IMR-90 (cell line): ENCODE measurements around the gene KDM1B. TPM values are rescaled to one million over a fixed set of nuclear protein-coding genes. Genes with fewer than 3 reads are reported as not detected.
A peak's percentile ranks its signal among the peaks of the same experiment; 100 is the strongest.

Source experiments
- ATAC-seq: fragments of 200-7000 bp; cut with Tn5 transposase; 2 replicates; pipeline ENCODE4 v1.9.1; 2020; ENCODE audit warnings: low read depth, mild to moderate bottlenecking, moderate library complexity
- BruUV-seq: library from RNA; stranded (reverse); fragments of 400-500 nt; replicated peaks from 2 replicates; lab custom pipeline; 2021; lab: Mats Ljungman, UMichigan
- CTCF ChIA-PET: fragments of 300-600 bp; formaldehyde crosslinking; extraction: SDS; loops from one replicate; lab custom pipeline; 2021; ENCODE audit warnings: antibody characterized with exemption; lab: Yijun Ruan, JAX
- POLR2A ChIA-PET: fragments of 300-600 bp; sonication (Branson Sonifier 250); formaldehyde crosslinking; loops from one replicate; lab custom pipeline; 2022; ENCODE audit warnings: antibody characterized with exemption; ENCODE audit not compliant: unreplicated experiment; lab: Charles Lee
- DNase-seq: peaks from one replicate; pipeline ENCODE4 v3.0.0; 2013
- H2AFZ ChIP-seq: replicated peaks from 2 replicates; pipeline ENCODE3; 2013; ENCODE audit warnings: low read length, mild to moderate bottlenecking; ENCODE audit not compliant: poor library complexity
- H2AK5ac ChIP-seq: 2 replicates; pipeline ENCODE4 v1.6.1; 2013; ENCODE audit warnings: low read depth, low read length, inconsistent platforms
- H2AK9ac ChIP-seq: replicated peaks from 2 replicates; pipeline ENCODE3; 2013; ENCODE audit warnings: mild to moderate bottlenecking, low read depth, low read length, moderate library complexity; ENCODE audit not compliant: poor library complexity
- H2BK120ac ChIP-seq: 2 replicates; pipeline ENCODE4 v1.6.1; 2013; ENCODE audit warnings: low read depth, low read length, inconsistent platforms
- H2BK15ac ChIP-seq: 3 replicates; pipeline ENCODE4 v1.6.1; 2013; ENCODE audit warnings: low read depth, low read length, inconsistent platforms
- H2BK20ac ChIP-seq: 2 replicates; pipeline ENCODE4 v1.6.1; 2013; ENCODE audit warnings: low read depth, mild to moderate bottlenecking, inconsistent platforms, low read length, moderate library complexity
- H2BK5ac ChIP-seq: 2 replicates; pipeline ENCODE4 v1.6.1; 2013; ENCODE audit warnings: mild to moderate bottlenecking, low read depth, low read length, inconsistent platforms; ENCODE audit not compliant: poor library complexity, severe bottlenecking
- H3K14ac ChIP-seq: replicated peaks from 2 replicates; pipeline ENCODE4 v1.6.1; 2013; ENCODE audit warnings: low read depth, low read length, inconsistent platforms
- H3K18ac ChIP-seq: 2 replicates; pipeline ENCODE4 v1.6.1; 2013; ENCODE audit warnings: low read depth, low read length, control low read depth
- H3K23ac ChIP-seq: 2 replicates; pipeline ENCODE4 v1.6.1; 2013; ENCODE audit warnings: low read depth, low read length, inconsistent platforms
- H3K27ac ChIP-seq: 2 replicates; pipeline ENCODE4 v1.5.1; 2013; ENCODE audit warnings: mild to moderate bottlenecking, control low read depth, low read length; ENCODE audit not compliant: insufficient read depth
- H3K27me3 ChIP-seq: 2 replicates; pipeline ENCODE4 v1.6.1; 2013; ENCODE audit warnings: low read length; ENCODE audit not compliant: control insufficient read depth, insufficient read depth
- H3K36me3 ChIP-seq: 2 replicates; pipeline ENCODE4 v1.6.1; 2013; ENCODE audit warnings: low read length, mixed read lengths; ENCODE audit not compliant: control insufficient read depth, insufficient read depth
- H3K4ac ChIP-seq: 2 replicates; pipeline ENCODE4 v1.6.1; 2013; ENCODE audit warnings: low read depth, low read length, inconsistent platforms
- H3K4me1 ChIP-seq: 2 replicates; pipeline ENCODE4 v1.6.1; 2013; ENCODE audit warnings: low read length, mixed read lengths; ENCODE audit not compliant: control insufficient read depth, insufficient read depth
- H3K4me2 ChIP-seq: 2 replicates; pipeline ENCODE4 v1.6.1; 2013; ENCODE audit warnings: low read depth, mild to moderate bottlenecking, control low read depth, low read length, moderate library complexity
- H3K4me3 ChIP-seq: 2 replicates; pipeline ENCODE4 v1.5.1; 2013; ENCODE audit warnings: low read depth, mild to moderate bottlenecking, control low read depth, low read length, moderate library complexity; ENCODE audit not compliant: insufficient read depth
- H3K56ac ChIP-seq: 2 replicates; pipeline ENCODE4 v1.6.1; 2013; ENCODE audit warnings: low read length, inconsistent platforms; ENCODE audit not compliant: insufficient read depth; ENCODE audit errors: extremely low read depth
- H3K79me1 ChIP-seq, 2 experiments: 2 replicates each; pipeline ENCODE4 v1.6.1; 2013; ENCODE audit warnings: low read length in 2 of 2, inconsistent platforms in 1 of 2, low read depth in 1 of 2
- H3K9ac ChIP-seq: 2 replicates; pipeline ENCODE4 v1.6.1; 2013; ENCODE audit warnings: low read depth, low read length, control low read depth
- H3K9me1 ChIP-seq: 2 replicates; pipeline ENCODE4 v1.6.1; 2013; ENCODE audit warnings: low read length, inconsistent platforms; ENCODE audit not compliant: insufficient read depth
- H3K9me3 ChIP-seq: 2 replicates; pipeline ENCODE4 v1.6.1; 2013; ENCODE audit warnings: low read length; ENCODE audit not compliant: control insufficient read depth, insufficient read depth
- H4K20me1 ChIP-seq: 2 replicates; pipeline ENCODE4 v1.6.1; 2013; ENCODE audit warnings: low read length, inconsistent platforms; ENCODE audit not compliant: insufficient read depth
- H4K5ac ChIP-seq: 2 replicates; pipeline ENCODE4 v1.6.1; 2013; ENCODE audit warnings: mild to moderate bottlenecking, low read depth, low read length, control low read depth
- H4K8ac ChIP-seq, 2 experiments: 2 replicates each; pipeline ENCODE4 v1.6.1; 2013; ENCODE audit warnings: low read depth in 2 of 2, low read length in 2 of 2, control low read depth in 1 of 2, inconsistent platforms in 1 of 2
- H4K91ac ChIP-seq: 2 replicates; pipeline ENCODE4 v1.6.1; 2013; ENCODE audit warnings: low read depth, low read length, inconsistent platforms; ENCODE audit not compliant: insufficient read depth
- BHLHE40 ChIP-seq: fragments of 150-350 bp; IDR thresholded peaks from 2 replicates; pipeline ENCODE4 v1.6.1; 2016; ENCODE audit warnings: mild to moderate bottlenecking, low read depth, low read length
- CEBPB ChIP-seq: IDR thresholded peaks from 2 replicates; pipeline ENCODE4 v1.6.1; 2012; ENCODE audit warnings: low read depth, low read length, improper control_type of control experiment
- CHD1 ChIP-seq: IDR thresholded peaks from 2 replicates; pipeline ENCODE4 v1.6.1; 2012; ENCODE audit warnings: low read depth, low read length, improper control_type of control experiment
- FOS ChIP-seq: fragments of 150-350 bp; IDR thresholded peaks from 2 replicates; pipeline ENCODE4 v1.6.1; 2016; ENCODE audit warnings: low read depth, low read length
- MAFK ChIP-seq: IDR thresholded peaks from 2 replicates; pipeline ENCODE4 v1.6.1; 2012; ENCODE audit warnings: low read depth, low read length, improper control_type of control experiment
- MAZ ChIP-seq: IDR thresholded peaks from 2 replicates; pipeline ENCODE4 v1.6.1; 2012; ENCODE audit warnings: low read depth, mild to moderate bottlenecking, low read length, improper control_type of control experiment, moderate library complexity, borderline replicate concordance
- MXI1 ChIP-seq: IDR thresholded peaks from 2 replicates; pipeline ENCODE4 v1.6.1; 2012; ENCODE audit warnings: low read depth, mild to moderate bottlenecking, low read length, moderate library complexity, borderline replicate concordance
- NFE2L2 ChIP-seq: fragments of 150-350 bp; IDR thresholded peaks from 2 replicates; pipeline ENCODE4 v1.6.1; 2016; ENCODE audit warnings: low read depth, mild to moderate bottlenecking, low read length
- POLR2A ChIP-seq: IDR thresholded peaks from 2 replicates; pipeline ENCODE4 v1.6.1; 2012; ENCODE audit warnings: mild to moderate bottlenecking, low read depth, low read length
- RAD21 ChIP-seq: IDR thresholded peaks from 2 replicates; pipeline ENCODE4 v1.6.1; 2012; ENCODE audit warnings: low read length, improper control_type of control experiment
- RCOR1 ChIP-seq: IDR thresholded peaks from 2 replicates; pipeline ENCODE4 v1.6.1; 2012; ENCODE audit warnings: mild to moderate bottlenecking, low read length, improper control_type of control experiment; ENCODE audit not compliant: insufficient replicate concordance
- RFX5 ChIP-seq: IDR thresholded peaks from 2 replicates; pipeline ENCODE4 v1.8.0; 2012; ENCODE audit warnings: low read depth, mild to moderate bottlenecking, low read length, moderate library complexity
- SMC3 ChIP-seq: fragments of 150-350 bp; IDR thresholded peaks from 2 replicates; pipeline ENCODE4 v1.6.1; 2016; ENCODE audit warnings: low read depth, mild to moderate bottlenecking, antibody characterized with exemption, low read length, moderate library complexity
- WGBS, 2 experiments: methylation state at CpG; one replicate each; pipeline versions ENCODE4 v1.1.5 to v1.1.7; 2013; ENCODE audit warnings: missing lambda C conversion rate in 2 of 2; ENCODE audit not compliant: insufficient read length in 1 of 2; ENCODE audit errors: extremely low coverage in 2 of 2; 5-methylcytosine and 5-hydroxymethylcytosine counted together
- dilution Hi-C: fragments of 300-500 bp; cut with HindIII; formaldehyde crosslinking; loops from one replicate; pipeline ENCODE4 v1.14.3; 2018; ENCODE audit warnings: low sequenced_read_pairs; ENCODE audit not compliant: unreplicated experiment
- in situ Hi-C: fragments of 300-500 bp; cut with MboI; formaldehyde crosslinking; loops from 3 replicates; pipeline ENCODE4 v1.14.3; 2019; ENCODE audit warnings: low sequenced_read_pairs, inconsistent platforms, mixed read lengths
- intact Hi-C: fragments of 100-400 bp; cut with micrococcal nuclease; formaldehyde crosslinking; loops from 2 replicates; pipeline ENCODE4 v1.10.0; 2022
- polyA plus RNA-seq, 3 experiments: library from polyadenylated mRNA; depleted of rRNA; stranded (reverse); fragments of >200 nt; gene quantifications; 2 replicates each; pipeline ENCODE4 v1.2.3, GENCODE V29; 2012; ENCODE audit warnings: low replicate concordance in 1 of 3
- total RNA-seq: library from RNA; depleted of rRNA; stranded (reverse); fragments of >200 nt; gene quantifications from 2 replicates; pipeline ENCODE4 v1.2.3, GENCODE V29; 2012
- TF ChIP-seq, protein P1 (sequence below): conservative IDR thresholded peaks from 2 replicates; pipeline ENCODE4 v1.5.1; 2012; ENCODE audit warnings: mild to moderate bottlenecking, low read depth, low read length, improper control_type of control experiment
- TF ChIP-seq, protein P2 (sequence below): fragments of 150-350 bp; IDR thresholded peaks from 2 replicates; pipeline ENCODE4 v1.6.1; 2016; ENCODE audit warnings: low read depth, mild to moderate bottlenecking, low read length, moderate library complexity, borderline replicate concordance
- TF ChIP-seq, protein P3 (sequence below): fragments of 150-350 bp; IDR thresholded peaks from 2 replicates; pipeline ENCODE4 v1.6.1; 2017; ENCODE audit warnings: mild to moderate bottlenecking, antibody characterized with exemption, low read length, low read depth

The KDM1B gene
- total and polyA plus RNA-seq, 2 of the 4 experiments (the other 2 are of a cell fraction), result 13.2 to 16.7 TPM

DNA sequence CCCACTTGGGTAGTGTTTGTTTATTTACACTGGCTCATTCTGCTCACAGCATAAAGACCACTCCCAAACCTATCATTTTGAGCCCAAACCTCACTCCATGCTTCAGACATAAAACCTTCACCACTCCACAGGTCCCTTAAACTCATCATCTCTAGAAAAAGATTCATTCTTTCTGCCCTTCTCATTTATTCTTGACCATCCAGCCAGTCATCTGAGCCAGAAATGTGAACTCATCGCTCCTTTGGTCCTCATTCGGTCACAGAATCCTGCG is 12.7 kb upstream of the KDM1B start:
- H3K23ac ChIP-seq, result no peak overlapping the region
- intact Hi-C loops, result no loop called here
- DNase-seq (no peak), ATAC-seq (no peak)
- H2BK15ac ChIP-seq, result no peak overlapping the region
- no peak overlapping the region for H3K9ac ChIP-seq
- TF ChIP-seq, protein P1, sequence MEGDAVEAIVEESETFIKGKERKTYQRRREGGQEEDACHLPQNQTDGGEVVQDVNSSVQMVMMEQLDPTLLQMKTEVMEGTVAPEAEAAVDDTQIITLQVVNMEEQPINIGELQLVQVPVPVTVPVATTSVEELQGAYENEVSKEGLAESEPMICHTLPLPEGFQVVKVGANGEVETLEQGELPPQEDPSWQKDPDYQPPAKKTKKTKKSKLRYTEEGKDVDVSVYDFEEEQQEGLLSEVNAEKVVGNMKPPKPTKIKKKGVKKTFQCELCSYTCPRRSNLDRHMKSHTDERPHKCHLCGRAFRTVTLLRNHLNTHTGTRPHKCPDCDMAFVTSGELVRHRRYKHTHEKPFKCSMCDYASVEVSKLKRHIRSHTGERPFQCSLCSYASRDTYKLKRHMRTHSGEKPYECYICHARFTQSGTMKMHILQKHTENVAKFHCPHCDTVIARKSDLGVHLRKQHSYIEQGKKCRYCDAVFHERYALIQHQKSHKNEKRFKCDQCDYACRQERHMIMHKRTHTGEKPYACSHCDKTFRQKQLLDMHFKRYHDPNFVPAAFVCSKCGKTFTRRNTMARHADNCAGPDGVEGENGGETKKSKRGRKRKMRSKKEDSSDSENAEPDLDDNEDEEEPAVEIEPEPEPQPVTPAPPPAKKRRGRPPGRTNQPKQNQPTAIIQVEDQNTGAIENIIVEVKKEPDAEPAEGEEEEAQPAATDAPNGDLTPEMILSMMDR, result no peak
- TF ChIP-seq NFE2L2, result no peak
- TF ChIP-seq MXI1, result no peak
- TF ChIP-seq RCOR1, result no peak
- no peak for TF ChIP-seq BHLHE40
- TF ChIP-seq, protein P2, sequence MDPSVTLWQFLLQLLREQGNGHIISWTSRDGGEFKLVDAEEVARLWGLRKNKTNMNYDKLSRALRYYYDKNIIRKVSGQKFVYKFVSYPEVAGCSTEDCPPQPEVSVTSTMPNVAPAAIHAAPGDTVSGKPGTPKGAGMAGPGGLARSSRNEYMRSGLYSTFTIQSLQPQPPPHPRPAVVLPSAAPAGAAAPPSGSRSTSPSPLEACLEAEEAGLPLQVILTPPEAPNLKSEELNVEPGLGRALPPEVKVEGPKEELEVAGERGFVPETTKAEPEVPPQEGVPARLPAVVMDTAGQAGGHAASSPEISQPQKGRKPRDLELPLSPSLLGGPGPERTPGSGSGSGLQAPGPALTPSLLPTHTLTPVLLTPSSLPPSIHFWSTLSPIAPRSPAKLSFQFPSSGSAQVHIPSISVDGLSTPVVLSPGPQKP, result no peak
- no peak for TF ChIP-seq MAFK
- TF ChIP-seq CHD1, result no peak
- no peak for TF ChIP-seq FOS
- TF ChIP-seq RFX5, result no peak
- no peak for TF ChIP-seq SMC3
- TF ChIP-seq CEBPB, result no peak
- no peak for TF ChIP-seq MAZ
- TF ChIP-seq, protein P3, sequence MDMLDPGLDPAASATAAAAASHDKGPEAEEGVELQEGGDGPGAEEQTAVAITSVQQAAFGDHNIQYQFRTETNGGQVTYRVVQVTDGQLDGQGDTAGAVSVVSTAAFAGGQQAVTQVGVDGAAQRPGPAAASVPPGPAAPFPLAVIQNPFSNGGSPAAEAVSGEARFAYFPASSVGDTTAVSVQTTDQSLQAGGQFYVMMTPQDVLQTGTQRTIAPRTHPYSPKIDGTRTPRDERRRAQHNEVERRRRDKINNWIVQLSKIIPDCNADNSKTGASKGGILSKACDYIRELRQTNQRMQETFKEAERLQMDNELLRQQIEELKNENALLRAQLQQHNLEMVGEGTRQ, result no peak
- no peak for TF ChIP-seq POLR2A
- no peak for TF ChIP-seq RAD21
- no peaks in the 10 kb centered on the region for H3K9me3 ChIP-seq
- peaks cover 3% of the 10 kb centered on the region for H3K36me3 ChIP-seq
- ChIA-PET POLR2A (no interaction called here), CTCF (no interaction called here)
- no peak overlapping the region for H4K5ac ChIP-seq
- no peak overlapping the region for H4K91ac ChIP-seq
- no peak overlapping the region for H2AK5ac ChIP-seq
- H4K20me1 ChIP-seq, result no peaks in the 10 kb centered on the region
- dilution Hi-C loops, result no loop called here
- no peak overlapping the region for H3K56ac ChIP-seq
- H2BK120ac ChIP-seq, result no peak overlapping the region
- H3K4ac ChIP-seq, result no peak overlapping the region
- no peak overlapping the region for H2BK5ac ChIP-seq
- in situ Hi-C loops, result no loop called here
- no peaks in the 10 kb centered on the region for H3K4me1 ChIP-seq
- no peak overlapping the region for H3K27ac ChIP-seq
- no peak overlapping the region for H2BK20ac ChIP-seq
- no peak overlapping the region for H3K4me3 ChIP-seq
- H4K8ac ChIP-seq, result no peak overlapping the region
- 88% methylated on average over 2 of the region's 3 CpGs; no CpG with 5 or more reads in 1 of the 2 experiments for WGBS, 2 experiments
- BruUV-seq, result no TSS peak
- H2AFZ ChIP-seq, result peak overlapping the region; percentile 6
- no peak overlapping the region for H3K18ac ChIP-seq
- no peak overlapping the region for H2AK9ac ChIP-seq
- H3K27me3 ChIP-seq, result no peaks in the 10 kb centered on the region
- H3K9me1 ChIP-seq, result no peaks in the 10 kb centered on the region
- no peak overlapping the region for H3K4me2 ChIP-seq
- no peaks in the 10 kb centered on the region for H3K79me1 ChIP-seq
- H3K14ac ChIP-seq, result no peak overlapping the region
